ENCODE results near the gene HPSE.

DNA sequence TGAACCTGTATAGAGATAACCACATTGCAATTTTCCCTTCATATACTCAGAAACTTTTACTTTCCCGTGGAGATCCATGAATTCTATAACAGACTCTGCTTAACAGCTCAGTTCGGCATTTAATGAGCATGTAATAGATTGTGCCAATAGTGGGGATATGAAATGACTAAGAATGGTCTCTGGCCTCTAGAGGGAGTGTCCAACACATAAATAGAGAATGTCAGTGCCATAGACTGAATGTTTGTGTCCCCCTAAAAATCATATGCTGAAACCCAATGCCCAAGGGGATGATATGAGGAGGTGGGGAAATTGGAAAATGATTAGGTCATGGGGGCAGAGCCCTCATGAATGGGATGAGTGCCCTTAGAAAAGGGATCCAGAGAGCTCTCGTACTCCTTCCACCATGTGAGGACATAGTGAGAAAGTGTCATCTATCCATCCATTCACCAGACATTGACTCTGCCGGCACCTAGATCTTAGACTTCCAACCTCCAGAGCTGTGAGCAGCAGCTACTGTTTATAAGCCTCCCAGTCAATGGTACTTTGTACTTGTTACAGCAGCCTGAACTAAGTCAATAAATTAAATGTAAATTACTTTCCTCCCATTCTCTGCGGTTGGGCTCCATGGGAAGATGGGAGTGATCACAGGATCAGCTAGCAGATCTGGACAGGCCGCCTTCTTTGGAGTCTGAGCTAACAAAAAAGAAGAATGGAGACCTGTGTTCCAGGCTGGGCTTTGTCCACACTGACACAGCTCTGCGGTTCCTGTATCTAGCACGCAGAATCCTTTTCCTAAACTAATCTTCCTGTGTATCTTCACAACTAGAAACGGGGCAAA, 28.1 kb upstream of the HPSE start:
- TF ChIP-seq, protein P1, sequence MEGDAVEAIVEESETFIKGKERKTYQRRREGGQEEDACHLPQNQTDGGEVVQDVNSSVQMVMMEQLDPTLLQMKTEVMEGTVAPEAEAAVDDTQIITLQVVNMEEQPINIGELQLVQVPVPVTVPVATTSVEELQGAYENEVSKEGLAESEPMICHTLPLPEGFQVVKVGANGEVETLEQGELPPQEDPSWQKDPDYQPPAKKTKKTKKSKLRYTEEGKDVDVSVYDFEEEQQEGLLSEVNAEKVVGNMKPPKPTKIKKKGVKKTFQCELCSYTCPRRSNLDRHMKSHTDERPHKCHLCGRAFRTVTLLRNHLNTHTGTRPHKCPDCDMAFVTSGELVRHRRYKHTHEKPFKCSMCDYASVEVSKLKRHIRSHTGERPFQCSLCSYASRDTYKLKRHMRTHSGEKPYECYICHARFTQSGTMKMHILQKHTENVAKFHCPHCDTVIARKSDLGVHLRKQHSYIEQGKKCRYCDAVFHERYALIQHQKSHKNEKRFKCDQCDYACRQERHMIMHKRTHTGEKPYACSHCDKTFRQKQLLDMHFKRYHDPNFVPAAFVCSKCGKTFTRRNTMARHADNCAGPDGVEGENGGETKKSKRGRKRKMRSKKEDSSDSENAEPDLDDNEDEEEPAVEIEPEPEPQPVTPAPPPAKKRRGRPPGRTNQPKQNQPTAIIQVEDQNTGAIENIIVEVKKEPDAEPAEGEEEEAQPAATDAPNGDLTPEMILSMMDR (IDR thresholded peaks at IDR 0.05 in 4 of 5, conservative IDR thresholded peaks at IDR 0.05 in 1 of 5) = no peak
- no peak for TF ChIP-seq POLR2A (IDR thresholded peaks at IDR 0.05)
